Dendritic cell treated with granulocyte-macrophage colony-stimulating factor and Interleukin-4, amounts not matched to agents 40 ng/mL and 50 ng/mL, for 4 days (primary cell): ENCODE data around the gene HSD3B1.

Experiments used
- H3K27ac Mint-ChIP-seq: one replicate; pipeline ENCODE4 v1.8.0; 2022; ENCODE audit warnings: mild to moderate bottlenecking, mixed read lengths
- H3K27me3 Mint-ChIP-seq: one replicate; pipeline ENCODE4 v1.8.0; 2022; ENCODE audit warnings: mild to moderate bottlenecking, mixed read lengths
- H3K36me3 Mint-ChIP-seq: one replicate; pipeline ENCODE4 v1.8.0; 2022; ENCODE audit warnings: low read depth, mixed read lengths
- H3K4me1 Mint-ChIP-seq: one replicate; pipeline ENCODE4 v1.8.0; 2022; ENCODE audit warnings: low read depth, mixed read lengths
- H3K4me3 Mint-ChIP-seq: one replicate; pipeline ENCODE4 v1.8.0; 2022; ENCODE audit warnings: mild to moderate bottlenecking, moderate library complexity, mixed read lengths
- H3K9me3 Mint-ChIP-seq: one replicate; pipeline ENCODE4 v1.8.0; 2022; ENCODE audit warnings: mixed read lengths
- intact Hi-C: fragments of 100-400 bp; cut with micrococcal nuclease; formaldehyde crosslinking; loops from one replicate; pipeline ENCODE4 v1.15.0; 2022

Gene HSD3B1

GRCh38 chr1:119506941-119507340 is at the start of gene HSD3B1:
Gene HSD3B1 (plus strand): TSS chr1:119507210. CDS start chr1:119507477, 267 bp downstream.
- H3K27ac Mint-ChIP-seq = no peak within 1 kb of the TSS
- intact Hi-C loops = no loop called here

GRCh38 chr1:119462964-119463363 is 44.0 kb upstream of the HSD3B1 start:
- Mint-ChIP-seq H3K36me3 (no peaks in the 10 kb centered on the region), H3K9me3 (no peaks in the 10 kb centered on the region), H3K4me1 (peaks cover 5% of the 10 kb centered on the region), H3K4me3 (no peak overlapping the region), H3K27me3 (peaks cover 2% of the 10 kb centered on the region), H3K27ac (no peak overlapping the region)
- intact Hi-C loops = no loop called here

More at GRCh38 chr1:119506941-119507340, at the start of gene HSD3B1:
- Mint-ChIP-seq H3K9me3 (no peaks in the 10 kb centered on the region), H3K4me1 (no peaks in the 10 kb centered on the region), H3K4me3 (no peak within 1 kb of the TSS), H3K36me3 (no peaks in the 10 kb centered on the region), H3K27me3 (peaks cover 3% of the 10 kb centered on the region)

- Mint-ChIP-seq H3K4me1 (peaks cover 6% of the 10 kb centered on the region), H3K27me3 (peaks cover 2% of the 10 kb centered on the region), H3K4me3 (no peak overlapping the region), H3K36me3 (no peaks in the 10 kb centered on the region), H3K9me3 (no peaks in the 10 kb centered on the region), H3K27ac (no peak overlapping the region)
- intact Hi-C loops = no loop called here
These were observed 43.4 kb upstream of the HSD3B1 start for GRCh38 chr1:119463569-119463968.

GRCh38 chr1:119466445-119466844 is 40.6 kb upstream of the HSD3B1 start:
- H3K36me3 Mint-ChIP-seq = no peaks in the 10 kb centered on the region
- no peak overlapping the region for H3K27ac Mint-ChIP-seq
- intact Hi-C loops = no loop called here
- peaks cover 5% of the 10 kb centered on the region for H3K27me3 Mint-ChIP-seq
- H3K4me1 Mint-ChIP-seq = peaks cover 6% of the 10 kb centered on the region
- no peaks in the 10 kb centered on the region for H3K9me3 Mint-ChIP-seq
- no peak overlapping the region for H3K4me3 Mint-ChIP-seq

GRCh38 chr1:119467219-119467618 is 39.8 kb upstream of the HSD3B1 start:
- intact Hi-C loops = no loop called here
- H3K4me3 Mint-ChIP-seq = no peak overlapping the region

GRCh38 chr1:119467857-119468668 is 38.9 kb upstream of the HSD3B1 start:
- Mint-ChIP-seq H3K27ac (no peak overlapping the region), H3K36me3 (no peaks in the 10 kb centered on the region), H3K4me1 (peaks cover 6% of the 10 kb centered on the region), H3K27me3 (peaks cover 5% of the 10 kb centered on the region), H3K9me3 (no peaks in the 10 kb centered on the region), H3K4me3 (no peak overlapping the region)
- intact Hi-C loops = no loop called here

More at GRCh38 chr1:119467219-119467618, 39.8 kb upstream of the HSD3B1 start:
- Mint-ChIP-seq H3K27me3 (peaks cover 5% of the 10 kb centered on the region), H3K4me1 (peaks cover 6% of the 10 kb centered on the region), H3K27ac (no peak overlapping the region), H3K9me3 (no peaks in the 10 kb centered on the region), H3K36me3 (no peaks in the 10 kb centered on the region)

- H3K27ac Mint-ChIP-seq = no peak overlapping the region
- peaks cover 5% of the 10 kb centered on the region for H3K27me3 Mint-ChIP-seq
- no peaks in the 10 kb centered on the region for H3K9me3 Mint-ChIP-seq
- peaks cover 6% of the 10 kb centered on the region for H3K4me1 Mint-ChIP-seq
- no peaks in the 10 kb centered on the region for H3K36me3 Mint-ChIP-seq
- no peak overlapping the region for H3K4me3 Mint-ChIP-seq
- intact Hi-C loops = no loop called here
These were observed 37.3 kb upstream of the HSD3B1 start for GRCh38 chr1:119469741-119470140.

GRCh38 chr1:119470377-119470776 is 36.6 kb upstream of the HSD3B1 start:
- H3K4me1 Mint-ChIP-seq = peaks cover 6% of the 10 kb centered on the region
- H3K36me3 Mint-ChIP-seq = no peaks in the 10 kb centered on the region
- H3K27ac Mint-ChIP-seq = no peak overlapping the region
- no peak overlapping the region for H3K4me3 Mint-ChIP-seq
- intact Hi-C loops = no loop called here
- H3K27me3 Mint-ChIP-seq = peaks cover 5% of the 10 kb centered on the region
- H3K9me3 Mint-ChIP-seq = no peaks in the 10 kb centered on the region

GRCh38 chr1:119470958-119471357 is 36.1 kb upstream of the HSD3B1 start:
- H3K36me3 Mint-ChIP-seq = no peaks in the 10 kb centered on the region
- no peaks in the 10 kb centered on the region for H3K9me3 Mint-ChIP-seq
- H3K4me3 Mint-ChIP-seq = no peak overlapping the region
- peaks cover 9% of the 10 kb centered on the region for H3K4me1 Mint-ChIP-seq
- peaks cover 5% of the 10 kb centered on the region for H3K27me3 Mint-ChIP-seq
- no peak overlapping the region for H3K27ac Mint-ChIP-seq
- intact Hi-C loops = no loop called here

- Mint-ChIP-seq H3K27ac (no peak overlapping the region), H3K4me1 (peaks cover 11% of the 10 kb centered on the region), H3K4me3 (no peak overlapping the region), H3K27me3 (peaks cover 5% of the 10 kb centered on the region), H3K9me3 (no peaks in the 10 kb centered on the region), H3K36me3 (no peaks in the 10 kb centered on the region)
- intact Hi-C loops = no loop called here
These were observed 35.4 kb upstream of the HSD3B1 start for GRCh38 chr1:119471566-119471965.

GRCh38 chr1:119472080-119472818 is 34.8 kb upstream of the HSD3B1 start:
- Mint-ChIP-seq H3K27ac (no peak overlapping the region), H3K27me3 (peaks cover 5% of the 10 kb centered on the region), H3K4me3 (no peak overlapping the region), H3K4me1 (peaks cover 11% of the 10 kb centered on the region), H3K36me3 (no peaks in the 10 kb centered on the region), H3K9me3 (no peaks in the 10 kb centered on the region)
- intact Hi-C loops = no loop called here

GRCh38 chr1:119472819-119473175 is 34.2 kb upstream of the HSD3B1 start:
- H3K27me3 Mint-ChIP-seq = peaks cover 5% of the 10 kb centered on the region
- H3K9me3 Mint-ChIP-seq = no peaks in the 10 kb centered on the region
- intact Hi-C loops = no loop called here
- H3K36me3 Mint-ChIP-seq = no peaks in the 10 kb centered on the region
- H3K4me1 Mint-ChIP-seq = peaks cover 7% of the 10 kb centered on the region
- H3K4me3 Mint-ChIP-seq = no peak overlapping the region
- no peak overlapping the region for H3K27ac Mint-ChIP-seq

GRCh38 chr1:119475866-119476439 is 31.1 kb upstream of the HSD3B1 start:
- Mint-ChIP-seq H3K27ac (peak overlapping the region; percentile 28), H3K27me3 (no peaks in the 10 kb centered on the region), H3K9me3 (no peaks in the 10 kb centered on the region), H3K4me1 (peaks cover 5% of the 10 kb centered on the region), H3K36me3 (no peaks in the 10 kb centered on the region), H3K4me3 (no peak overlapping the region)
- intact Hi-C loops = no loop called here

GRCh38 chr1:119477710-119478109 is 29.3 kb upstream of the HSD3B1 start:
- H3K27ac Mint-ChIP-seq = no peak overlapping the region
- H3K4me1 Mint-ChIP-seq = peaks cover 5% of the 10 kb centered on the region
- intact Hi-C loops = no loop called here
- H3K9me3 Mint-ChIP-seq = no peaks in the 10 kb centered on the region
- no peaks in the 10 kb centered on the region for H3K27me3 Mint-ChIP-seq
- no peak overlapping the region for H3K4me3 Mint-ChIP-seq
- H3K36me3 Mint-ChIP-seq = no peaks in the 10 kb centered on the region
